GM18511 (cell line): ENCODE results near the gene DLX3.

ENCODE experiments used
- ATAC-seq: cut with Tn5 transposase; IDR thresholded peaks from one replicate; pipeline ENCODE4 v1.9.1; 2021; ENCODE audit warnings: mild to moderate bottlenecking, moderate library complexity; ENCODE audit not compliant: unreplicated experiment

The DLX3 gene

DNA sequence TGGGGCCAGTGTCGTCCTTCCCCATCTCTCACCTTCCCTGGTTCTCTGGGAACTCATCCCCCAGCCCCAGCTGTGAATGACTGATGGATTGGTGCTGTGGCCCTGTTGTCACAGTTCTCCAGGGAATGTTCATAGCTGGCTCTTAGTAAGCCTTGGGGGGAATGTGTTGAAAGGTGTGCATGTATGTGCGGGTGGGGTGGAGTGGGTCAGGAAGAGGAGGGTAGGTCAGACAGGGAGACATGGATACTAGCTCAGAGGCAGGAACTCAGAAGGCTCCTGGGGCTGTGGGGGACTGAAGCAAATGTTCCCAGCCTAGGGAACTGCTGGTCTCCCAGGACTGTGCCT, 21.8 kb downstream of the DLX3 start:
- ATAC-seq = no peak

DNA sequence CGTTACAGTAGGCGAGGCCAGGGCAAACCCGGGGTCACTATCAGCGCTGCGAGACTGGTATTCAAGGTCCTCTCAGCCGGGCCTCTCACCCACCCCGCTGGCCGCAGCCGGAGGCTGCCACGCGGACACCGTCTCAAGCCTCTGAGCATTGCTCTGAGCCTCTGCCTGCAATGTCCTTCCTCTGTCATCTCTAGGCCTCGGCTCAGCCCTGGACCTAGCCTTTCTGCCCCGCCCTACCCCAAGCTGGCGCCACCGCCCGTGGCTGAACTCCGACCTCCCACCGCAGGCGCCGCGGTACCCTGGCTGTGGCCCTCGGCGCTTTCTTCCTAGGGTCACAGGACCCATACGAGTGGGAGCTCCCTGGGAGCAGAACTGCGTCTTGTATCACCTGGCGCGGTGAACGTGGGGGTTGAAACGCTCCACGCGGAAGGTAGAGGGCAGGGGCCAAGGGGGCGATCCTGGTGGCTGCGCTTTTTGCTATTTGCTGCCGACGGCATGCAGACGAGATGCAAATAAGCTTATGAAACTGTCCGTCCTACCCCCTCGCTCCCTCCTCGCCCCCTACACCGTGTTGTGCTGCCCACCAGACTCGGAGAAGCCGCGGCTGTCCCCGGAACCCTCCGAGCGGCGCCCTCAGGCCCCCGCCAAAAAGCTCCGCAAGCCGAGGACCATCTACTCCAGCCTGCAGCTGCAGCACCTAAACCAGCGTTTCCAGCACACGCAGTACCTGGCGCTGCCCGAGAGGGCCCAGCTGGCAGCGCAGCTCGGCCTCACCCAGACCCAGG, 22.3 kb downstream of the DLX3 start:
- ATAC-seq = no peak

DNA sequence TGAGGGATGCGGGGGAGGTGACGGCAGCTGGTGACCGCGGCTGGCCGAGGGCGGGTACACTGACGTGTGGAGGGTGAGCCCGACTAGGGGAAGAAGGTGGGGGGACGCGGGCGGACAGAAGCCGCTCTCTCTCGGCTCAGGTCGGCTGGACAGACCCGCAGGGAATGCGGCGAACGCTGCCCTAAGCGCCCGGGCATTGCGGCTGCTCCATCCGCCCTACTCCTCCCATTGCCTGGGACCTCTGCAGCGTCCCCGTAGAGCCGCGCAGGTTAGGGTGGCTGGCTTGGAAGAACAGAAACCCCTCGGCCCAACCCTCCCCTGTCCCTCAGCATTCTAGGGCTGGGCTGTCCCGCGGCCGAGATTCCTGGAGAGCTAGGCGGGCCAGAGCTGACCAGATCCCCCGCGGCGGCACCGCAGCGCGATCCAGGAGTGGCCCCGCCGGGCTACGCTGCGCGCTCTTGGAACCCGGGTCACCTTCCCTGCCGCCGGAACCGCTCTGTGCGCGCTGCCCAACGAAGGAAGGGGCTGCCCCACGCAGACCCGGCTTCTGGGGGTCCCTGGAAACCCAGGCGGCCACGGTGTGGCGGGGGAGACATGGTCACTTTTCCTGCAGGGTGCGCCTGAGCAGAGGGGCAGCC, 23.1 kb downstream of the DLX3 start:
- no peak for ATAC-seq

DNA sequence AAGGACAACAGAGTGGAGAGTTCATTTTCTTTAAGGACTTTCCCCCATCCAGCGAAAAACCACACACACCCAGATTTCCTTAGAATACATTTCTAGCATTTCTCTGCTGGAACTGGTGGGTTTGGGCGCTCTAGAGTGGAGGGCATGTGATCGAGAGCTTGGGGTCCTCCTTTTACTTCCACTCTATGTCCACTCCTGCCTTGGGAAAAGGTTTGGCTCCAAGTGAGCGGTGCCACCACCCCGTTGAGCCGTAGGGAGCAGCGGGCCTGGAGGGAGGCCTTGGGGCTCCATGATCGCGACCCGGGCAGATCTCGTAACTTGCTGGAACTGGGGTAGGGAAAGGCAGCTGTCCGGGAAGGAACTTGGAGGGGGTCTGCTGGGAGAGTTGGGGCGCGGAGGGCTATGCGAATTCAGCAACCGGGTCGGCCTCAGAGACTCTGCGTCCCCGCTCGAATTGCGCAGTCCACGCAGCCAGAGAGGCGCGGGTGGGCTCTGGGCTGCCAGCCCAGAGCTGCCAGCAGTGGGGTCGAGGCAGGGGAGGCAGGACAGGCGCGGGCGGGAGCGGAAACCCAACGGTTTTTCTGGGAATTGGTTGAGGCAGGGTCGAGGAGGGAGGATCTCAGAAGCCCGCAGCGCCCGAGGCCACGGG, 23.7 kb downstream of the DLX3 start:
- no peak for ATAC-seq

DNA sequence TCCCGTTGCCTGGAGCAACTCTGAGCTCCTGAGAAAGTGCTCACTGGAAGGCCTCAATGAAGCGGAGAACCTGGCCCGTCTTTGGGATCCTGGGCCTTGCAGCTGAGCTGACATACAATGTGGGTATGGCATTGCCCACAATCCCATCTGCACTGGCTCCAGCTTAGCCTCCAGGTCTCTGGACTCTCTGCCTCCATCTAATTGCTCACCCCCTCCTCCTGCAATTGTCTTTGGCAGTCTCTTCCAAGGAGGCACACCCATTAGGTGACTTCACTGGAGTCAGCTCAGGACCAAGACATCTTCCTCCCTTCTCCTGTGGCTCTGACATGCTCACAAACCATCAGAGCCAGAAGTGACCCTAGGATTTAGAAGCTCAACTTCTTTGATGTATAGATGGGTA, 24.5 kb downstream of the DLX3 start:
- ATAC-seq = no peak

DNA sequence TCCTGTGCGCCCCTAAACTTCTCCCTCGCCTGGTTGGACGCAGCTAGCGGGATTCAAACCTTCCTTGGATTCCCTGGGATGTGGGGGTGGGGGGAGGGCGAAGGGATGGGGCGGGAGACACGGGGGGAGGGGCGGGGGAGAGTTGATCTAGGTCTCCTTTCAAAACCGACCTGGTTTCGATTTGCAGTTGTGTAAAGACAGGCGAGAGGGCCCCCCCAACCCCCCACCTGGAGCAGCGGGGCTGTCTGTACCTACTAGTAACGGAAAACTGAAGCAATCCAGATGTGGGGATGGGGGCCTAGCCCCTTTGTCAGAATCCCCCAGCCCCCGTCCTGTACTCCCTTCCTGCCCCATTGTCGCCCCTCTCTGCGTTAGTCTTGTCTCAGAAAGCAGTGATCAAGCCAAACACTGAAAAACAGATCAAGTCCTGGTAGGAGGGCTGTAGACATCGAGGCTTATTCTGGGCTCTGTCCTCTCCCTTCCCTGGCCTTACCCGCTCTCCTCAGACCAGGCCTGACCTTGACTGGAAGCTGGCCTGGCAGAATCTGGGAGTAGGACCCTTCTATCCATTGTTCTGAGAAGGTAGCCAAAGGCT, 25.1 kb downstream of the DLX3 start:
- no peak for ATAC-seq

DNA sequence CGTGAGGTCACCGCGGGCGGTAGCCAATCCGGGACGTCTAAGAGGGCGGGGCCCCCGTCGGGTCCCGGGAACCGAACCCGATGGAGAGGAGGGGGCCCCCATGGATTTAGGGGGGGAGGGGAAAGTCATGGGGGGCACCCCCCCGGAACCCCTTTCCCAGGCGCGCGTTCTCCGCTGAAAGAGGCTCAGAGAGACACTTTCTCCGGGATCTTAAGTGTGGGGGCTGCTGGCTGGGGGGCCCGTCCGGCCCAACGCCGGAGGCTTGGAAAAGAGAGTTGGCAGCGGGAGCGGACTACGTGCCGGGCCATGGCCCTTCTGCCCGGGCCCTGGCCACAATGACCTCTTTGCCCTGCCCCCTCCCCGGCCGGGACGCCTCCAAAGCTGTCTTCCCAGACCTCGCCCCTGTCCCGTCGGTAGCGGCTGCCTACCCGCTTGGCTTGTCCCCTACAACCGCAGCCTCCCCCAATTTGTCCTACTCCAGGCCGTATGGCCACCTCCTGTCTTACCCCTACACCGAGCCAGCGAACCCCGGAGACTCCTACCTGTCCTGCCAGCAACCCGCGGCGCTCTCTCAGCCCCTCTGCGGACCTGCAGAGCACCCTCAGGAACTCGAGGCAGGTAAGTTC, 25.8 kb downstream of the DLX3 start, which contains the start of gene DLX4:
Gene DLX4, plus strand, starts transcription at position 57 of the 626 bp plus-strand sequence. Its CDS starts 279 bp downstream, at position 336.
- ATAC-seq = no peak

DNA sequence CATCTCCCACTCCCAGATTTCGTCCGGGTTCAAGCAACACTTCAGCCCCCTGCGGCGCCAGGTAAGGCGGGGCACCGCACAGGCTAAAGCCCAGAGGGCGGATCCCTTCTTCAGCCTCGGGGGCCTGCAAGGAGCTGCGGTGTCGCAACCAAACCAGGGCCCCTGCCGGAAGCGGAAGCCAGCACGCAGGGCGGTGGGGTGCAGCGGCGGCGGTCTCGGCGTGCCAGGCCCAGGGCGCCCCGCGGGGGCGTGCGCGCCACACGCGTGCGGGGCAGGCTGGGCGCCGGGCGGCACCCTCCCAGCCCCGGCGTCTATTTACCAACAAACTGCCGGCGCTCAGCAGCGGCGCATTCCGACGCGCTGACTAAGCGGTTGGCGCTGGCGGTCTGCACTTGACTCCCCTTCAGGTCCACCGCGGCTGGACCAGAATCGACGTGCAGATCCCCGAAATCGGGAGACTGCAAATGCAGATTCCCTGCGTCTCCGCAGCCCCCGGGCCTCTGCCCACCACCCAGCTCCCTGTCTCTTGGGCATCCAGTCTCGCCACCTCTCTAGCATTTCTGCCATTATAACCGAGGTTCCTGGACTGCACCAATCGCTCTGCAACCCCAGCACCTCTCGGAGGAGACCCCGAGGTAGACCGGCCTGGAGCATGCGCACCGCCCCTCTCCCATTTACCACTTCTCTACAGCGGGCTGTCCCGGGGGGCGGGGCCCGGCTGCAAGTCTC, 26.5 kb downstream of the DLX3 start:
- peak; percentile 43 for ATAC-seq

DNA sequence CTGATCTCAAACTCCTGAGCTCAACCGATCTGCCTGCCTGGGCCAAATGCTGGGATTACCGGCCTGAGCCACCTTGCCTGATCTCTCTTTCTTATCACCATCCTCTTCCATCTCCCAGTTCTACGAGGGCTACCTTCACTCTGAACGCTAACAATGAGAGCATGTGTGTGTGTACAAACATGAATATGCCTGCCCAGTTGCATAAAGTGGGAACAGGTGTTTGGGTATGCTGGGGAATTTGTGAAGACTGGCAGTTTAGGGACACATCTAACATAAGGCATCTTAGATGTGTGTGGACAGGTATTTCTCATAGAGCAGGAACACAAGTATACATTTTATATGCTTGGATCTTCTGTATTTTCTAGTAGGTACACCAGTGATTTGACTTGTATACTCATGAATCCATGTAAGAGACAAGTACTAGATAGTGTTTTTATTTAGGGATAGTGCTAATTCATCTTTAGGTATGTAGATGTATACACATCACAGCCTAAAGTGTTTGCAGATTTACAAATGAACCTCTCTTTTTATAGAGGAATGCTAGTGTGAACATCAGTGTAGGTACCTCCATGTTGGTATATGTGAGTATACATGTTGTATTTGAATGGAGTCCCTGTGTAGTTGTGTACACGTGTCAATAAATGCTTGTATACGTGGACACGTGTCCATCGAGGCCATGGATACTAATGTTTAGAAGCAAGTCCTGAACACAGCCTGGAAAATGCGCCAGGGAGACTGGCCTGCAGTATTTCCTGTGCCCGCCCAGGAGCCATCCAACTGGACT, 27.2 kb downstream of the DLX3 start:
- ATAC-seq = no peak

DNA sequence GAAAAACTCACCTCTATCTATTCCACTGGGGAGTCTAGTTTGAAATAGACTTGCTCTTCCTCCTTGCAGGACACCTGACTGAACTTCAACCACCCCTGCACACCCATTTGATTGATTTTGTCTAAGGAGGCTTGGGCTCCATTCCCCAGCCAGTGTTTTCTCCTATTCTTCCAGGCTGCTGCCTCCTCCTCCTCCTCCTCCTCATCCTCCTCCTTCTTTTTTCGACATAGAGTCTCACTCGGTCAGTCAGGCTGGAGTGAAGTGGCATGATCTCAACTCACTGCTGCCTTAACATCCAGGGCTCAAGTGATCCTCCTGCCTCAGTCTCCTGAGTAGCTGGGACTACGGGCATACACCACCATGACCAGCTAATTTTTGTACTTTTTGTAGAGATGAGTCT, 27.8 kb downstream of the DLX3 start:
- ATAC-seq = no peak

DNA sequence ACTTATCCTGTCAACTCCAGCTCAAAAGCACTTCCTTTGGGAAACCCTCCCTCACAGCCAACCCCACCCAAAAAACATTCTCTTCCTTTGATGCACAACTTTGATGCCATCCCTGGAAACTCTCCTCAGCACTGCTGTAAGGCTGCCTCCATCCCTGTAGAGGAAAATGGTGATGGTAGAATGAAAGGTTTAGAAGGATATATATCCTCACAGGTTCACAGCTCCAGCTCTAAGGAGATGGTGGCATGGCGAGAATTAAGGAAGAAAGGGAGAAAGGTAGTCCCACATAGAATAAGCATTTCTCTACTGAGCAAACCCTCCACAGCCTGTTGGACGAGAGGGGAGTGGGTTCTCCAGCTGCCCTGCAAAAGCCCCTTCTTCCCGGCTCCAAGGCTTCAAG, 28.3 kb downstream of the DLX3 start:
- ATAC-seq = no peak

DNA sequence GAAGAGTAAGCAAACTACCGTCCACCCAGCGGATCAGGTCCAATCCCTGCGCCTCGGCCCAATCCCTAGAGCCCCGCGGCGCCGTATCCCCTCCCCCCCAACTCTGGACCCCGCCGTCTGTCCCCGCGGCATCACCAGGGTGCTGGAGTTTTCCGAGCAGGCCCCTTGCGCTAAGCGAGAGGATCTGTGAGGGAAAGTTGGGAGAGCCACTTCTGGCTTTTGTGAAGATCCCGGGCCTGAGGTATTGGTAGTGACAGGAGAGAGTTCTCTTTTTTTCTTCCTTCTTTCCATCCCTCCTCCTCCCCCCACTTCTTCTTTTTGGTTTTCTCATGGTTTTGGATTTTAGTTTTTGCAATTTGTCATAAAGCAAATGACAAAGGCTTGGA, 29.5 kb downstream of the DLX3 start:
- no peak for ATAC-seq

DNA sequence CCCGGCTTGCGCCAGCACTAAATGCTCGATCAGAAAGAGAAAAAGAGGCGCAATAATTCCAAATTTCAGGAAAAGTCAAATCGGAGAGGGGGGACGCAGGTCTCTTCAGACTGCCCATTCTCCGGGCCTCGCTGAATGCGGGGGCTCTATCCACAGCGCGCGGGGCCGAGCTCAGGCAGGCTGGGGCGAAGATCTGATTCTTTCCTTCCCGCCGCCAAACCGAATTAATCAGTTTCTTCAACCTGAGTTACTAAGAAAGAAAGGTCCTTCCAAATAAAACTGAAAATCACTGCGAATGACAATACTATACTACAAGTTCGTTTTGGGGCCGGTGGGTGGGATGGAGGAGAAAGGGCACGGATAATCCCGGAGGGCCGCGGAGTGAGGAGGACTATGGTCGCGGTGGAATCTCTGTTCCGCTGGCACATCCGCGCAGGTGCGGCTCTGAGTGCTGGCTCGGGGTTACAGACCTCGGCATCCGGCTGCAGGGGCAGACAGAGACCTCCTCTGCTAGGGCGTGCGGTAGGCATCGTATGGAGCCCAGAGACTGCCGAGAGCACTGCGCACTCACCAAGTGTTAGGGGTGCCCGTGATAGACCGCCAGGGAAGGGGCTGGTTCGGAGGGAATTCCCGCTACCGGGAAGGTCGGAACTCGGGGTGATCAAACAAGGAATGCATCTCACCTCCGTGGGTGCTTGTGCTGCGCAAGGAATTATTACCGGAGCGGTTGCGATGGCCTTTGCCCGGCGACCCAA, 30.1 kb downstream of the DLX3 start:
- no peak for ATAC-seq

DNA sequence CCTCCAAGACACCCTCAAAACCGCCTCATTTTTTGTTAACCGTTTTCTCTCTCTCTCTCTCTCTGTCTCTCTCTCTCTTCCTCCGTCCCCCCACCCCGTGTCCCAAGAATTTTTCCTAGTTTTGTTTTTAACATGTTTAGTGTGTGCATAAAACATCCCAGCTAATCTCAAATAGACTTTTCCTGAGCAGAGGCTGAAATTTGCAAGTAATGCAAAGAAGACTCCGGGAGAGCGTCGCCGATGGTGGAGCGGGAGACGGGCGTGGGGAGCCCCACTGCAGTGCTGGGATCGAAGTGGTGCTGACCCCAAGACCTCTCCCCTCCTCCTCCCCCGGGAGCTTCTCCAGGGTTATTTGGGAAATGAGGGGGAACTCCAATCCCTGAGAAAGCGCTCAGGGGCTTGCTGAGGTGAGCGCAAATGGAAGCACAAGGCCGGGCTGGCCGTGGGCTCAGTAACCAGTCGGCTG, 30.7 kb downstream of the DLX3 start:
- ATAC-seq = no peak

DNA sequence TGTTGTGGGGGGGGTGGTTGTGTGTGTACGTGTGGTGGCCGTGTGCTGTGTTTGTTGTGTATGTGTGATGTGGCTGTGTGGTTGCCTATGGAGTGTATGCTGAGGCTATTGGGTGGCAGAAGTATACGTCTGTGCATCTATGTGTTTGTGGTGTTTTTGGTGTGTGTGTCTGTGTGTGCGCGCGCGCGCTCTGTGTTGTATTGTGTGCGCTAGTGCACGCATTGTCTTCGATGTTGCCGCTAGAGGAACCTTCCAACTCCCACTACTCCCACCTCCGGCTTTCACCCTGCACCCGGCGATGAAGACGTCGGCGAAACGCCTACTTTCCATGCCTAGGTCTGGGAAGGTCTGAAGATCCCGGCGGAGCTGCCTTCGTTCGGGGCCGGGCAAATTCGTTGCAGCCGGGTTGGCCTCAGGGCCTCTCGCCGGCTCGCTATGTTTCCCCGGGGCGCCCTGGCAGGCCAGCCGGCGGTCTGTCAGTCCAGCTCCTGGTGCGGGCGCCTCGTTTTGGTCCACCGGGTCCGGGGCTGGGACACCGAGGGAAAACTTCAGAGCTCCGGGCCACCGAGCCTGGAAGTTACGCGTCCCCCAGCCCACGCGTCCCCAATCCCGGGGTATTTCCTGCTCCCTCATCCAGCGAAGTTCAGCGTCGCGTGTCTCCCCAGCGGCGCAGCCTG, 31.3 kb downstream of the DLX3 start:
- ATAC-seq = no peak

DNA sequence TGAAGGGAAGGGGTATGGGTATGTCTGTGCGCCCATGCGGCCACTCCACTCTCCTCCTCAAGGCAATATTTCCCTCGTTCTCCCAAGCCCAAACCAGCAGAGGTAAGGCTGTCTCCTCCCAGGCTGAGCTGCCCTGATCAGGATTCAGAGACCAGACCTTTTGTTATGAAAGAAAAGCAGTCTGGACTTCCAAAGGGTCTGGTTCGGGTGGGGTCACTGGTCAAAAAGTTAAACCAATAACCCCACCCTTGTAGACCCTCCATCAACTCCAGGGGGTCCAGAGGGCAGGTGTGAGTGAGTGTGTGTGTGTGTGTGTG, 31.8 kb downstream of the DLX3 start:
- ATAC-seq = no peak

DNA sequence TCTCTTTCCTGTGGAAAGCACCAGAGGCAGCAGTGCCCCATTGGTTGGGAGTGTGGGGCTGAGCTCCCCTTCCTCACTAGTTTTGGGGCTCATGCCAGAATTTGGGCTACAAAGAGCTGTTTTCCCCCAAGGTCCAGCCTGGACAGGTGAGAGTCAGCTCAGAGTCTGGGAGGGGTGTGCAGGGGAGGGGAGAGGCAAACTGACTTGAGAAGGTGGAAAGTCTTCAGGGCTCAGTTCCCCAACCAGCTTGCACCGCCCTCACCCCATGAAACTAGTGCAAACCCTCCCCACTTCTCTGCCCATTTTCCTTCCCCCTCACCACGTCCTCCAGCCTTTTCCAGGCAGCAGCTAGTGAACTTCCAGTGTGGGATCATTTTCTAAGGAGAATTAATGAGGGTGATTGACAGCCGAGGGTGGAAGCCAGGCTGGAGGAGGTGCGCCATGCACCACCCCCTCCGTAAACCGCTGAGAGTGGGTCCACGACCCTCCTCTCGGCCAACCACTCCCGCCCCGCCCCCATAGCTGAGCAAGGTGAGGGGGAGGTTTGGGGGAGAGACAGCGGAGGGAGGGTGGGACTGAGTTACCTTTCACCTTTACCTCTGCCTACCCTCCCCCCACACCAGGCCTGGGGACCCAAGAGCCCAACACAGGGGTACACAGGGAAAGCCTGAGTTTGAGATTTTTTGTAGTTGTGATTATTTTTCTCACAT, 32.3 kb downstream of the DLX3 start:
- ATAC-seq = no peak
